K562 (cell line): Measurements from ENCODE around the gene ALDH8A1. TPM values are rescaled to one million over a fixed set of nuclear protein-coding genes. Genes with fewer than 3 reads are reported as not detected.

Source experiments
- BCOR ChIP-seq: fragments of 450-650 bp; IDR thresholded peaks from 2 replicates; pipeline ENCODE4 v1.6.1; 2016
- BRD4 ChIP-seq: fragments of 200-600 bp; sonication (generic); IDR thresholded peaks from 2 replicates; pipeline ENCODE4 v1.6.1; 2017; ENCODE audit warnings: inconsistent platforms
- CEBPG ChIP-seq, 3 experiments: fragments of 200-800 bp in 1 of 3; sonication (Bioruptor generic) in 1 of 3; sonication (generic) in 1 of 3; formaldehyde crosslinking in 1 of 3; IDR thresholded peaks in 2 of 3; conservative IDR thresholded peaks in 1 of 3; 2 replicates each; pipeline versions ENCODE4 v1.6.1 to v1.8.0; 2016 to 2022; ENCODE audit warnings: missing compliant biosample characterization in 2 of 3, missing genetic modification characterization in 2 of 3, mild to moderate bottlenecking in 1 of 3, missing genetic modification reagents in 1 of 3
- DACH1 ChIP-seq: fragments of 450-650 bp; IDR thresholded peaks from 2 replicates; pipeline ENCODE4 v1.6.1; 2018; ENCODE audit not compliant: partially characterized antibody
- EGR1 ChIP-seq: fragments of 450-650 bp; conservative IDR thresholded peaks from 2 replicates; pipeline ENCODE4 v1.6.1; 2017; ENCODE audit warnings: mild to moderate bottlenecking
- GABPB1 ChIP-seq: sonication (generic); formaldehyde crosslinking; IDR thresholded peaks from 2 replicates; pipeline ENCODE4 v1.8.0; 2022; ENCODE audit warnings: mild to moderate bottlenecking, missing genetic modification reagents
- GATAD2A ChIP-seq: fragments of 450-650 bp; IDR thresholded peaks from 2 replicates; pipeline ENCODE4 v1.6.1; 2017
- HDAC8 ChIP-seq: fragments of 450-650 bp; IDR thresholded peaks from 2 replicates; pipeline ENCODE4 v1.6.1; 2016; ENCODE audit warnings: mild to moderate bottlenecking, missing genetic modification characterization, moderate library complexity, missing compliant biosample characterization
- NCOA6 ChIP-seq: fragments of 450-650 bp; IDR thresholded peaks from 2 replicates; pipeline ENCODE4 v1.6.1; 2017; ENCODE audit warnings: mild to moderate bottlenecking
- NFIC ChIP-seq: fragments of 450-650 bp; IDR thresholded peaks from 2 replicates; pipeline ENCODE4 v1.6.1; 2017; ENCODE audit warnings: mild to moderate bottlenecking, inconsistent platforms
- RBM39 ChIP-seq: fragments of 200-400 bp; formaldehyde crosslinking; optimal IDR thresholded peaks from 2 replicates; pipeline ENCODE3; 2018; ENCODE audit warnings: low read depth, low read length
- SMAD2 ChIP-seq: fragments of 150-350 bp; IDR thresholded peaks from 2 replicates; pipeline ENCODE4 v1.6.1; 2014; ENCODE audit warnings: low read depth, mild to moderate bottlenecking, low read length
- SREBF2 ChIP-seq: sonication (generic); formaldehyde crosslinking; IDR thresholded peaks from 2 replicates; pipeline ENCODE4 v1.4.0; 2020; ENCODE audit warnings: mild to moderate bottlenecking, missing genetic modification reagents
- SRF ChIP-seq, 2 experiments: fragments of 250-450, 450-650 bp in 1 of 2; sonication (Bioruptor Pico) in 1 of 2; sonication (generic) in 1 of 2; formaldehyde crosslinking; IDR thresholded peaks; 2 replicates each; pipeline versions ENCODE4 v1.5.0 to v1.5.1; 2020 to 2022; ENCODE audit warnings: mild to moderate bottlenecking in 1 of 2, missing genetic modification reagents in 1 of 2
- SRSF9 ChIP-seq: fragments of 200-400 bp; formaldehyde crosslinking; IDR thresholded peaks from 2 replicates; pipeline ENCODE4 v1.6.1; 2017; ENCODE audit warnings: low read depth, low read length, borderline replicate concordance
- TAF15 ChIP-seq: fragments of 200-400 bp; formaldehyde crosslinking; IDR thresholded peaks from 2 replicates; pipeline ENCODE4 v1.6.1; 2017; ENCODE audit warnings: mild to moderate bottlenecking, low read depth, low read length, moderate library complexity
- TAL1 ChIP-seq: fragments of 450-650 bp; IDR thresholded peaks from 2 replicates; pipeline ENCODE4 v1.6.1; 2016; ENCODE audit warnings: mild to moderate bottlenecking
- WHSC1 ChIP-seq: IDR thresholded peaks from one replicate; pipeline ENCODE4 v1.6.1; 2012; ENCODE audit warnings: low read length, control low read depth, inconsistent platforms
- ZNF134 ChIP-seq: fragments of 250-450 bp; sonication (Bioruptor Pico); conservative IDR thresholded peaks from 2 replicates; pipeline ENCODE4 v1.4.0; 2020
- ZNF217 ChIP-seq: sonication (generic); formaldehyde crosslinking; IDR thresholded peaks from 2 replicates; pipeline ENCODE4 v1.8.0; 2022; ENCODE audit warnings: mild to moderate bottlenecking, missing genetic modification reagents
- ZNF316 ChIP-seq: fragments of 450-650 bp; IDR thresholded peaks from 2 replicates; pipeline ENCODE4 v1.6.1; 2016
- ZSCAN32 ChIP-seq: fragments of 450-650 bp; formaldehyde crosslinking; IDR thresholded peaks from 2 replicates; pipeline ENCODE4 v1.4.0; 2020; ENCODE audit warnings: mild to moderate bottlenecking, moderate library complexity
- polyA plus RNA-seq, 8 experiments: library from polyadenylated mRNA; depleted of rRNA in 4 of 8; stranded (reverse) in 5 of 8; unstranded in 3 of 8; fragments of >200 nt; fragmentation: Nextera tagmentation in 2 of 8; fragmentation: Illumina TruSeq in 1 of 8; extraction: Ambion mirVana in 2 of 8; extraction: Trizol in 1 of 8; gene quantifications; 2 replicates each; pipeline versions ENCODE4 v1.2.1 to v1.2.3, GENCODE V29; 2011 to 2014; ENCODE audit warnings: inconsistent platforms in 1 of 8, missing spikeins in 1 of 8
- total RNA-seq, 7 experiments: library from RNA; depleted of rRNA in 6 of 7; stranded (reverse); fragments of >200 nt in 6 of 7; fragmentation: Illumina TruSeq in 2 of 7; extraction: Trizol in 2 of 7; gene quantifications; 2 replicates each; pipeline versions ENCODE4 v1.2.1 to v1.2.3, GENCODE V29; 2011 to 2021; ENCODE audit warnings: low replicate concordance in 1 of 7
- TF ChIP-seq, protein P1 (sequence below): fragments of 450-650 bp; IDR thresholded peaks from 2 replicates; pipeline ENCODE4 v1.7.0; 2016; ENCODE audit warnings: borderline replicate concordance
- TF ChIP-seq, protein P2 (sequence below): fragments of 450-650 bp; IDR thresholded peaks from 2 replicates; pipeline ENCODE4 v1.6.1; 2017; ENCODE audit warnings: mild to moderate bottlenecking, moderate library complexity
- TF ChIP-seq, protein P3 (sequence below): sonication (generic); formaldehyde crosslinking; IDR thresholded peaks from 2 replicates; pipeline ENCODE4 v1.9.0; 2022; ENCODE audit warnings: mild to moderate bottlenecking, missing genetic modification reagents
- TF ChIP-seq, protein P4 (sequence below): sonication (generic); formaldehyde crosslinking; IDR thresholded peaks from 2 replicates; pipeline ENCODE4 v1.5.0; 2020; ENCODE audit warnings: missing genetic modification reagents
- TF ChIP-seq, protein P5 (sequence below): fragments of 250-450 bp; sonication (Bioruptor Pico); IDR thresholded peaks from 2 replicates; pipeline ENCODE4 v1.4.0; 2020; ENCODE audit warnings: borderline replicate concordance

ALDH8A1 gene
- total and polyA plus RNA-seq, 9 of the 15 experiments (the other 6 are each of a cell fraction or from before 2014, with no cell fraction given) = 0.03 to 0.18 (median 0.04) TPM; not detected in 2

DNA sequence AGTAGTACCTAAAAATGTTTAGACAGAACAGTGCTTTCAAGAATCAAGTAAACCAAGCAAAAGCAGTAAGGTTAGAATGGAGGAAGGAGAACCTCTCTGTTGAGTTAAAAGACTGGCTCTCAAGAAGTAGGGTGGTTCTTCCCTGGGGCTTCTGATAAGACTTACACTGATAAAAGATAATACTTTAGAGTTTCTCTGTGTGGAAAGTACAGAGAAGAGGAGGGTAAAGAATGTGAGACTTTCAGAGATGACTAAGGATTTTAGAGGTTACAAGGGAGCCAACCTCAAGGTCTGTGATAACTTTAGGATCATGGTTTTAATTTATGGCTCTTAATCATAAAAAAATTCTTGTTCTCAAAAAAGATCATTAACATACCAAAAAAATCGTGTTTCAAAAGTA lies 30.9 kb upstream of the ALDH8A1 start (continued):
- TF ChIP-seq, protein P1, sequence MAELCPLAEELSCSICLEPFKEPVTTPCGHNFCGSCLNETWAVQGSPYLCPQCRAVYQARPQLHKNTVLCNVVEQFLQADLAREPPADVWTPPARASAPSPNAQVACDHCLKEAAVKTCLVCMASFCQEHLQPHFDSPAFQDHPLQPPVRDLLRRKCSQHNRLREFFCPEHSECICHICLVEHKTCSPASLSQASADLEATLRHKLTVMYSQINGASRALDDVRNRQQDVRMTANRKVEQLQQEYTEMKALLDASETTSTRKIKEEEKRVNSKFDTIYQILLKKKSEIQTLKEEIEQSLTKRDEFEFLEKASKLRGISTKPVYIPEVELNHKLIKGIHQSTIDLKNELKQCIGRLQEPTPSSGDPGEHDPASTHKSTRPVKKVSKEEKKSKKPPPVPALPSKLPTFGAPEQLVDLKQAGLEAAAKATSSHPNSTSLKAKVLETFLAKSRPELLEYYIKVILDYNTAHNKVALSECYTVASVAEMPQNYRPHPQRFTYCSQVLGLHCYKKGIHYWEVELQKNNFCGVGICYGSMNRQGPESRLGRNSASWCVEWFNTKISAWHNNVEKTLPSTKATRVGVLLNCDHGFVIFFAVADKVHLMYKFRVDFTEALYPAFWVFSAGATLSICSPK = no peak
- TF ChIP-seq TAF15 (no peak), SMAD2 (no peak), ZNF217 (CRISPR knock-in tag) (no peak), SREBF2 (CRISPR knock-in tag) (no peak), ZNF316 (peak; percentile 82), CEBPG (CRISPR knock-in tag; IDR thresholded peaks at IDR 0.05) (no peak), CEBPG (tag; conservative IDR thresholded peaks at IDR 0.05 in 1 of 2, IDR thresholded peaks at IDR 0.05 in 1 of 2) (no peak), TAL1 (peak; percentile 64), BRD4 (no peak), NCOA6 (no peak), NFIC (peak; percentile 15; the same call in 1 of the 2 replicates), RBM39 (no peak), EGR1 (no peak), GABPB1 (no peak), DACH1 (no peak), GATAD2A (peak; percentile 87; the same call in 1 of the 2 replicates), BCOR (0 out of 2 replicates have a peak, but pooled peaks have one; percentile 18), HDAC8 (tag) (no peak), WHSC1 (no peak), SRF (CRISPR knock-in tag; IDR thresholded peaks at IDR 0.05) (no peak), ZSCAN32 (CRISPR knock-in tag) (no peak), SRSF9 (no peak), ZNF134 (CRISPR knock-in tag) (no peak)
- TF ChIP-seq, protein P2, sequence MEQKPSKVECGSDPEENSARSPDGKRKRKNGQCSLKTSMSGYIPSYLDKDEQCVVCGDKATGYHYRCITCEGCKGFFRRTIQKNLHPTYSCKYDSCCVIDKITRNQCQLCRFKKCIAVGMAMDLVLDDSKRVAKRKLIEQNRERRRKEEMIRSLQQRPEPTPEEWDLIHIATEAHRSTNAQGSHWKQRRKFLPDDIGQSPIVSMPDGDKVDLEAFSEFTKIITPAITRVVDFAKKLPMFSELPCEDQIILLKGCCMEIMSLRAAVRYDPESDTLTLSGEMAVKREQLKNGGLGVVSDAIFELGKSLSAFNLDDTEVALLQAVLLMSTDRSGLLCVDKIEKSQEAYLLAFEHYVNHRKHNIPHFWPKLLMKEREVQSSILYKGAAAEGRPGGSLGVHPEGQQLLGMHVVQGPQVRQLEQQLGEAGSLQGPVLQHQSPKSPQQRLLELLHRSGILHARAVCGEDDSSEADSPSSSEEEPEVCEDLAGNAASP = no peak
- TF ChIP-seq, protein P3, sequence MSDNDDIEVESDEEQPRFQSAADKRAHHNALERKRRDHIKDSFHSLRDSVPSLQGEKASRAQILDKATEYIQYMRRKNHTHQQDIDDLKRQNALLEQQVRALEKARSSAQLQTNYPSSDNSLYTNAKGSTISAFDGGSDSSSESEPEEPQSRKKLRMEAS (CRISPR knock-in tag) = no peak
- TF ChIP-seq, protein P4, sequence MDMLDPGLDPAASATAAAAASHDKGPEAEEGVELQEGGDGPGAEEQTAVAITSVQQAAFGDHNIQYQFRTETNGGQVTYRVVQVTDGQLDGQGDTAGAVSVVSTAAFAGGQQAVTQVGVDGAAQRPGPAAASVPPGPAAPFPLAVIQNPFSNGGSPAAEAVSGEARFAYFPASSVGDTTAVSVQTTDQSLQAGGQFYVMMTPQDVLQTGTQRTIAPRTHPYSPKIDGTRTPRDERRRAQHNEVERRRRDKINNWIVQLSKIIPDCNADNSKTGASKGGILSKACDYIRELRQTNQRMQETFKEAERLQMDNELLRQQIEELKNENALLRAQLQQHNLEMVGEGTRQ (CRISPR knock-in tag) = no peak
- TF ChIP-seq, protein P5, sequence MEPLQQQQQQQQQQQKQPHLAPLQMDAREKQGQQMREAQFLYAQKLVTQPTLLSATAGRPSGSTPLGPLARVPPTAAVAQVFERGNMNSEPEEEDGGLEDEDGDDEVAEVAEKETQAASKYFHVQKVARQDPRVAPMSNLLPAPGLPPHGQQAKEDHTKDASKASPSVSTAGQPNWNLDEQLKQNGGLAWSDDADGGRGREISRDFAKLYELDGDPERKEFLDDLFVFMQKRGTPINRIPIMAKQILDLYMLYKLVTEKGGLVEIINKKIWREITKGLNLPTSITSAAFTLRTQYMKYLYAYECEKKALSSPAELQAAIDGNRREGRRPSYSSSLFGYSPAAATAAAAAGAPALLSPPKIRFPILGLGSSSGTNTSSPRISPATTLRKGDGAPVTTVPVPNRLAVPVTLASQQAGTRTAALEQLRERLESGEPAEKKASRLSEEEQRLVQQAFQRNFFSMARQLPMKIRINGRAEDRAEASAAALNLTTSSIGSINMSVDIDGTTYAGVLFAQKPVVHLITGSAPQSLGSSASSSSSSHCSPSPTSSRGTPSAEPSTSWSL (CRISPR knock-in tag) = no peak
